WTC11 (cell line): Measurements from ENCODE around the gene PKP3.

Source experiments
- CREB1 ChIP-seq: sonication (generic); formaldehyde crosslinking; IDR thresholded peaks from 2 replicates; pipeline ENCODE4 v1.8.0; 2023; ENCODE audit warnings: mild to moderate bottlenecking, missing genetic modification reagents
- ESRRA ChIP-seq: sonication (generic); formaldehyde crosslinking; IDR thresholded peaks from 2 replicates; pipeline ENCODE4 v1.8.1; 2022; ENCODE audit warnings: mild to moderate bottlenecking, missing genetic modification reagents, borderline replicate concordance
- ETV6 ChIP-seq: sonication (generic); formaldehyde crosslinking; IDR thresholded peaks from 2 replicates; pipeline ENCODE4 v1.8.1; 2022; ENCODE audit warnings: mild to moderate bottlenecking, missing genetic modification reagents
- GTF2I ChIP-seq: fragments of 250-450 bp; sonication (Bioruptor Pico); conservative IDR thresholded peaks from 2 replicates; pipeline ENCODE4 v1.4.0; 2021; ENCODE audit warnings: mild to moderate bottlenecking
- NFYB ChIP-seq: sonication (generic); formaldehyde crosslinking; conservative IDR thresholded peaks from 2 replicates; pipeline ENCODE4 v1.8.0; 2022; ENCODE audit warnings: low read depth, missing genetic modification reagents
- ZNF317 ChIP-seq: sonication (generic); formaldehyde crosslinking; IDR thresholded peaks from 2 replicates; pipeline ENCODE4 v1.8.1; 2023; ENCODE audit warnings: low read depth, mild to moderate bottlenecking, moderate library complexity, missing genetic modification reagents, borderline replicate concordance
- ZNF671 ChIP-seq: fragments of 250-450 bp; sonication (Bioruptor Pico); IDR thresholded peaks from 2 replicates; pipeline ENCODE4 v1.8.0; 2021; ENCODE audit warnings: mild to moderate bottlenecking
- TF ChIP-seq, protein P1 (sequence below): fragments of 200-600 bp; IDR thresholded peaks from 2 replicates; pipeline ENCODE4 v1.8.0; 2022; ENCODE audit warnings: antibody characterized with exemption
- TF ChIP-seq, protein P2 (sequence below): sonication (generic); formaldehyde crosslinking; IDR thresholded peaks from 2 replicates; pipeline ENCODE4 v1.8.0; 2022; ENCODE audit warnings: missing genetic modification reagents
- TF ChIP-seq, protein P3 (sequence below): sonication (generic); formaldehyde crosslinking; IDR thresholded peaks from 2 replicates; pipeline ENCODE4 v1.8.1; 2023; ENCODE audit warnings: mild to moderate bottlenecking, missing genetic modification reagents
- TF ChIP-seq, protein P4 (sequence below): sonication (generic); formaldehyde crosslinking; IDR thresholded peaks from 2 replicates; pipeline ENCODE4 v1.8.0; 2022; ENCODE audit warnings: mild to moderate bottlenecking, missing genetic modification reagents
- TF ChIP-seq, protein P5 (sequence below): fragments of 250-450 bp; sonication (Bioruptor Pico); IDR thresholded peaks from 2 replicates; pipeline ENCODE4 v1.9.0; 2021; ENCODE audit warnings: mild to moderate bottlenecking
- TF ChIP-seq, protein P6 (sequence below): sonication (generic); formaldehyde crosslinking; IDR thresholded peaks from 2 replicates; pipeline ENCODE4 v1.8.1; 2022; ENCODE audit warnings: missing genetic modification reagents, borderline replicate concordance
- TF ChIP-seq, protein P7 (sequence below): sonication (generic); formaldehyde crosslinking; IDR thresholded peaks from 2 replicates; pipeline ENCODE4 v1.8.0; 2022; ENCODE audit warnings: mild to moderate bottlenecking, missing genetic modification reagents

DNA sequence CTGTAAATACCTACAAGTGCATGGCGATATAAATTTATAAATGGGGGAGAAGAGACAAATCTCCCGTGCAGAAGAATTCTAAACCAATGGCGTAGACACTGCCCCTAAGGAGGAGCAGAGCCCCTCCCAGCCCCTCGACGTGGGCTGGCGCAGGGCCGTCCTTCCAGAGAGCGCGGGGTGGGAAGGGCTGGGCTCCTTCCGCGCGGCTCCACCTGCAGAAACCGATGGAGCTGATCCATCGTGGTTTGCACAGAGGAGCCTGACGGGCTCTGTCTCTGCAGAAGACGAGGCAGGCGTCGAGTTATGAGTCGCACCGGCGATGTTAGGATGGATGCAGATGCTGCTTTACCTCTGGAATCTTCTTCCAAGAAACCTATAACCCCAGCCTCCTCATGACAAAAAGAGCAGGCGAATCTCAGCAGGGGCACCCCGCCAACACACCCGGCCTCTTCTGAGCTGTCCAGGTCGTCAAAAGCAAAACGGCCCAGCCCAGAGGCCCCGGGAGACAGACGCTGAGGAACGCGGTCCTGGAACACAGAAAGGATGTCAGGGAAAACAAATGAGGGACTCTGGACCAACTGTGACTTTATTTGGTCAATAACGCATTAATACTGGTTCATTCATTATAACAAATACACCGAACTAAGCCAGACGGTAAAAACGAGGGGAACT lies 35.7 kb upstream of the PKP3 start:
- TF ChIP-seq, protein P1, sequence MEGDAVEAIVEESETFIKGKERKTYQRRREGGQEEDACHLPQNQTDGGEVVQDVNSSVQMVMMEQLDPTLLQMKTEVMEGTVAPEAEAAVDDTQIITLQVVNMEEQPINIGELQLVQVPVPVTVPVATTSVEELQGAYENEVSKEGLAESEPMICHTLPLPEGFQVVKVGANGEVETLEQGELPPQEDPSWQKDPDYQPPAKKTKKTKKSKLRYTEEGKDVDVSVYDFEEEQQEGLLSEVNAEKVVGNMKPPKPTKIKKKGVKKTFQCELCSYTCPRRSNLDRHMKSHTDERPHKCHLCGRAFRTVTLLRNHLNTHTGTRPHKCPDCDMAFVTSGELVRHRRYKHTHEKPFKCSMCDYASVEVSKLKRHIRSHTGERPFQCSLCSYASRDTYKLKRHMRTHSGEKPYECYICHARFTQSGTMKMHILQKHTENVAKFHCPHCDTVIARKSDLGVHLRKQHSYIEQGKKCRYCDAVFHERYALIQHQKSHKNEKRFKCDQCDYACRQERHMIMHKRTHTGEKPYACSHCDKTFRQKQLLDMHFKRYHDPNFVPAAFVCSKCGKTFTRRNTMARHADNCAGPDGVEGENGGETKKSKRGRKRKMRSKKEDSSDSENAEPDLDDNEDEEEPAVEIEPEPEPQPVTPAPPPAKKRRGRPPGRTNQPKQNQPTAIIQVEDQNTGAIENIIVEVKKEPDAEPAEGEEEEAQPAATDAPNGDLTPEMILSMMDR = no peak
- no peak for TF ChIP-seq ZNF671
- TF ChIP-seq, protein P2, sequence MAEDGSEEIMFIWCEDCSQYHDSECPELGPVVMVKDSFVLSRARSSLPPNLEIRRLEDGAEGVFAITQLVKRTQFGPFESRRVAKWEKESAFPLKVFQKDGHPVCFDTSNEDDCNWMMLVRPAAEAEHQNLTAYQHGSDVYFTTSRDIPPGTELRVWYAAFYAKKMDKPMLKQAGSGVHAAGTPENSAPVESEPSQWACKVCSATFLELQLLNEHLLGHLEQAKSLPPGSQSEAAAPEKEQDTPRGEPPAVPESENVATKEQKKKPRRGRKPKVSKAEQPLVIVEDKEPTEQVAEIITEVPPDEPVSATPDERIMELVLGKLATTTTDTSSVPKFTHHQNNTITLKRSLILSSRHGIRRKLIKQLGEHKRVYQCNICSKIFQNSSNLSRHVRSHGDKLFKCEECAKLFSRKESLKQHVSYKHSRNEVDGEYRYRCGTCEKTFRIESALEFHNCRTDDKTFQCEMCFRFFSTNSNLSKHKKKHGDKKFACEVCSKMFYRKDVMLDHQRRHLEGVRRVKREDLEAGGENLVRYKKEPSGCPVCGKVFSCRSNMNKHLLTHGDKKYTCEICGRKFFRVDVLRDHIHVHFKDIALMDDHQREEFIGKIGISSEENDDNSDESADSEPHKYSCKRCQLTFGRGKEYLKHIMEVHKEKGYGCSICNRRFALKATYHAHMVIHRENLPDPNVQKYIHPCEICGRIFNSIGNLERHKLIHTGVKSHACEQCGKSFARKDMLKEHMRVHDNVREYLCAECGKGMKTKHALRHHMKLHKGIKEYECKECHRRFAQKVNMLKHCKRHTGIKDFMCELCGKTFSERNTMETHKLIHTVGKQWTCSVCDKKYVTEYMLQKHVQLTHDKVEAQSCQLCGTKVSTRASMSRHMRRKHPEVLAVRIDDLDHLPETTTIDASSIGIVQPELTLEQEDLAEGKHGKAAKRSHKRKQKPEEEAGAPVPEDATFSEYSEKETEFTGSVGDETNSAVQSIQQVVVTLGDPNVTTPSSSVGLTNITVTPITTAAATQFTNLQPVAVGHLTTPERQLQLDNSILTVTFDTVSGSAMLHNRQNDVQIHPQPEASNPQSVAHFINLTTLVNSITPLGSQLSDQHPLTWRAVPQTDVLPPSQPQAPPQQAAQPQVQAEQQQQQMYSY (CRISPR knock-in tag) = no peak
- TF ChIP-seq, protein P3, sequence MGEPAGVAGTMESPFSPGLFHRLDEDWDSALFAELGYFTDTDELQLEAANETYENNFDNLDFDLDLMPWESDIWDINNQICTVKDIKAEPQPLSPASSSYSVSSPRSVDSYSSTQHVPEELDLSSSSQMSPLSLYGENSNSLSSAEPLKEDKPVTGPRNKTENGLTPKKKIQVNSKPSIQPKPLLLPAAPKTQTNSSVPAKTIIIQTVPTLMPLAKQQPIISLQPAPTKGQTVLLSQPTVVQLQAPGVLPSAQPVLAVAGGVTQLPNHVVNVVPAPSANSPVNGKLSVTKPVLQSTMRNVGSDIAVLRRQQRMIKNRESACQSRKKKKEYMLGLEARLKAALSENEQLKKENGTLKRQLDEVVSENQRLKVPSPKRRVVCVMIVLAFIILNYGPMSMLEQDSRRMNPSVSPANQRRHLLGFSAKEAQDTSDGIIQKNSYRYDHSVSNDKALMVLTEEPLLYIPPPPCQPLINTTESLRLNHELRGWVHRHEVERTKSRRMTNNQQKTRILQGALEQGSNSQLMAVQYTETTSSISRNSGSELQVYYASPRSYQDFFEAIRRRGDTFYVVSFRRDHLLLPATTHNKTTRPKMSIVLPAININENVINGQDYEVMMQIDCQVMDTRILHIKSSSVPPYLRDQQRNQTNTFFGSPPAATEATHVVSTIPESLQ (CRISPR knock-in tag) = no peak
- TF ChIP-seq, protein P4, sequence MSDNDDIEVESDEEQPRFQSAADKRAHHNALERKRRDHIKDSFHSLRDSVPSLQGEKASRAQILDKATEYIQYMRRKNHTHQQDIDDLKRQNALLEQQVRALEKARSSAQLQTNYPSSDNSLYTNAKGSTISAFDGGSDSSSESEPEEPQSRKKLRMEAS = no peak
- TF ChIP-seq, protein P5, sequence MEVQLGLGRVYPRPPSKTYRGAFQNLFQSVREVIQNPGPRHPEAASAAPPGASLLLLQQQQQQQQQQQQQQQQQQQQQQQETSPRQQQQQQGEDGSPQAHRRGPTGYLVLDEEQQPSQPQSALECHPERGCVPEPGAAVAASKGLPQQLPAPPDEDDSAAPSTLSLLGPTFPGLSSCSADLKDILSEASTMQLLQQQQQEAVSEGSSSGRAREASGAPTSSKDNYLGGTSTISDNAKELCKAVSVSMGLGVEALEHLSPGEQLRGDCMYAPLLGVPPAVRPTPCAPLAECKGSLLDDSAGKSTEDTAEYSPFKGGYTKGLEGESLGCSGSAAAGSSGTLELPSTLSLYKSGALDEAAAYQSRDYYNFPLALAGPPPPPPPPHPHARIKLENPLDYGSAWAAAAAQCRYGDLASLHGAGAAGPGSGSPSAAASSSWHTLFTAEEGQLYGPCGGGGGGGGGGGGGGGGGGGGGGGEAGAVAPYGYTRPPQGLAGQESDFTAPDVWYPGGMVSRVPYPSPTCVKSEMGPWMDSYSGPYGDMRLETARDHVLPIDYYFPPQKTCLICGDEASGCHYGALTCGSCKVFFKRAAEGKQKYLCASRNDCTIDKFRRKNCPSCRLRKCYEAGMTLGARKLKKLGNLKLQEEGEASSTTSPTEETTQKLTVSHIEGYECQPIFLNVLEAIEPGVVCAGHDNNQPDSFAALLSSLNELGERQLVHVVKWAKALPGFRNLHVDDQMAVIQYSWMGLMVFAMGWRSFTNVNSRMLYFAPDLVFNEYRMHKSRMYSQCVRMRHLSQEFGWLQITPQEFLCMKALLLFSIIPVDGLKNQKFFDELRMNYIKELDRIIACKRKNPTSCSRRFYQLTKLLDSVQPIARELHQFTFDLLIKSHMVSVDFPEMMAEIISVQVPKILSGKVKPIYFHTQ (CRISPR knock-in tag) = no peak
- TF ChIP-seq ZNF317 = no peak
- TF ChIP-seq, protein P6, sequence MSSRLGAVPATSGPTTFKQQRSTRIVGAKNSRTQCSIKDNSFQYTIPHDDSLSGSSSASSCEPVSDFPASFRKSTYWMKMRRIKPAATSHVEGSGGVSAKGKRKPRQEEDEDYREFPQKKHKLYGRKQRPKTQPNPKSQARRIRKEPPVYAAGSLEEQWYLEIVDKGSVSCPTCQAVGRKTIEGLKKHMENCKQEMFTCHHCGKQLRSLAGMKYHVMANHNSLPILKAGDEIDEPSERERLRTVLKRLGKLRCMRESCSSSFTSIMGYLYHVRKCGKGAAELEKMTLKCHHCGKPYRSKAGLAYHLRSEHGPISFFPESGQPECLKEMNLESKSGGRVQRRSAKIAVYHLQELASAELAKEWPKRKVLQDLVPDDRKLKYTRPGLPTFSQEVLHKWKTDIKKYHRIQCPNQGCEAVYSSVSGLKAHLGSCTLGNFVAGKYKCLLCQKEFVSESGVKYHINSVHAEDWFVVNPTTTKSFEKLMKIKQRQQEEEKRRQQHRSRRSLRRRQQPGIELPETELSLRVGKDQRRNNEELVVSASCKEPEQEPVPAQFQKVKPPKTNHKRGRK (CRISPR knock-in tag) = no peak
- no peak for TF ChIP-seq NFYB
- TF ChIP-seq GTF2I (CRISPR knock-in tag) = no peak
- no peak for TF ChIP-seq CREB1 (CRISPR knock-in tag)
- no peak for TF ChIP-seq ETV6 (CRISPR knock-in tag)
- no peak for TF ChIP-seq ESRRA (CRISPR knock-in tag)
- TF ChIP-seq, protein P7, sequence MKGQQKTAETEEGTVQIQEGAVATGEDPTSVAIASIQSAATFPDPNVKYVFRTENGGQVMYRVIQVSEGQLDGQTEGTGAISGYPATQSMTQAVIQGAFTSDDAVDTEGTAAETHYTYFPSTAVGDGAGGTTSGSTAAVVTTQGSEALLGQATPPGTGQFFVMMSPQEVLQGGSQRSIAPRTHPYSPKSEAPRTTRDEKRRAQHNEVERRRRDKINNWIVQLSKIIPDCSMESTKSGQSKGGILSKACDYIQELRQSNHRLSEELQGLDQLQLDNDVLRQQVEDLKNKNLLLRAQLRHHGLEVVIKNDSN (CRISPR knock-in tag) = no peak
